ENCODE results near the gene MEGF11.

GRCh38 chr15:66239514-66239913 is 14.0 kb downstream of the MEGF11 start:
- no peak for TF ChIP-seq POLR2A (IDR thresholded peaks at IDR 0.05; ENCODE audit: borderline replicate concordance, extremely low read depth, insufficient read depth, insufficient read length)
- TF ChIP-seq CTCF (IDR thresholded peaks at IDR 0.05 in 2 of 3, conservative IDR thresholded peaks at IDR 0.05 in 1 of 3; ENCODE audit: borderline replicate concordance in 1 of 3, insufficient read depth in 1 of 3, low read depth in 2 of 3, low read length in 2 of 3), result no peak
- TF ChIP-seq ZNF274 (IDR thresholded peaks at IDR 0.05; ENCODE audit: low read depth, low read length), result no peak
- no peak for TF ChIP-seq TCF7L2 (IDR thresholded peaks at IDR 0.05; ENCODE audit: borderline replicate concordance, extremely low read depth, insufficient read depth, insufficient read length)
- no peak for TF ChIP-seq EZH2 (IDR thresholded peaks at IDR 0.05)
- TF ChIP-seq POLR2AphosphoS5 (IDR thresholded peaks at IDR 0.05; ENCODE audit: low read depth, low read length), result no peak
- TF ChIP-seq SRF (IDR thresholded peaks at IDR 0.05; ENCODE audit: low read depth), result no peak
